OCI-LY7 (cell line): ENCODE measurements around the gene HELZ. TPM values are rescaled to one million over a fixed set of nuclear protein-coding genes. Genes with fewer than 3 reads are reported as not detected.

Source experiments
- BruUV-seq: library from RNA; stranded (reverse); fragments of 400-500 nt; replicated peaks from 2 replicates; lab custom pipeline; 2021; lab: Mats Ljungman, UMichigan
- CTCF ChIA-PET: fragments of 300-600 bp; sonication (Branson Sonifier 250); formaldehyde crosslinking; loops from one replicate; lab custom pipeline; 2022; ENCODE audit warnings: antibody characterized with exemption; ENCODE audit not compliant: unreplicated experiment; lab: Charles Lee
- POLR2A ChIA-PET: fragments of 300-600 bp; sonication (Branson Sonifier 250); formaldehyde crosslinking; loops from one replicate; lab custom pipeline; 2022; ENCODE audit warnings: antibody characterized with exemption; lab: Charles Lee
- DNase-seq: peaks from one replicate; pipeline ENCODE4 v3.0.0-alpha.2; 2015; ENCODE audit warnings: low spot score
- H2AFZ ChIP-seq: fragments of 200-600 bp; sonication (generic), shearing (Covaris generic); 2 replicates; pipeline ENCODE4 v1.6.1; 2014; ENCODE audit warnings: mild to moderate bottlenecking, antibody characterized with exemption, low read length, moderate library complexity
- H3K27ac ChIP-seq: fragments of 200-600 bp; sonication (generic); 2 replicates; pipeline ENCODE4 v1.5.1; 2014; ENCODE audit warnings: mixed run types, low read depth, mild to moderate bottlenecking, moderate library complexity, low read length, inconsistent platforms; ENCODE audit not compliant: poor library complexity, severe bottlenecking
- H3K36me3 ChIP-seq: fragments of 200-600 bp; sonication (generic); 2 replicates; pipeline ENCODE4 v1.6.1; 2014; ENCODE audit warnings: mild to moderate bottlenecking, antibody characterized with exemption, low read length, moderate library complexity, mixed read lengths; ENCODE audit not compliant: insufficient read depth
- H3K4me1 ChIP-seq: fragments of 200-600 bp; sonication (generic); 2 replicates; pipeline ENCODE4 v1.5.1; 2014; ENCODE audit warnings: mild to moderate bottlenecking, low read length; ENCODE audit not compliant: insufficient read depth, poor library complexity, severe bottlenecking
- H3K4me2 ChIP-seq: fragments of 200-600 bp; sonication (generic); 2 replicates; pipeline ENCODE4 v1.6.1; 2014; ENCODE audit warnings: mild to moderate bottlenecking, low read length
- H3K4me3 ChIP-seq: fragments of 200-600 bp; sonication (generic); 2 replicates; pipeline ENCODE4 v1.5.1; 2014; ENCODE audit warnings: mild to moderate bottlenecking, low read depth, low read length; ENCODE audit not compliant: poor library complexity, severe bottlenecking
- H3K79me2 ChIP-seq: fragments of 200-600 bp; sonication (generic); 2 replicates; pipeline ENCODE4 v1.6.1; 2016; ENCODE audit warnings: low read depth, mild to moderate bottlenecking, low read length, moderate library complexity, mixed read lengths; ENCODE audit not compliant: insufficient read depth
- H3K9me2 ChIP-seq: fragments of 200-600 bp; sonication (generic); 2 replicates; pipeline ENCODE4 v1.6.1; 2016; ENCODE audit warnings: mild to moderate bottlenecking, low read length, mixed read lengths; ENCODE audit not compliant: insufficient read depth
- H3K9me3 ChIP-seq: fragments of 200-600 bp; sonication (generic); 2 replicates; pipeline ENCODE4 v1.6.1; 2014; ENCODE audit warnings: mild to moderate bottlenecking, mixed run types, low read length, mixed read lengths
- H4K20me1 ChIP-seq: fragments of 200-600 bp; sonication (generic); 2 replicates; pipeline ENCODE4 v1.6.1; 2014; ENCODE audit warnings: mild to moderate bottlenecking, antibody characterized with exemption, low read length, moderate library complexity, mixed read lengths; ENCODE audit not compliant: insufficient read depth
- CTCF ChIP-seq: fragments of 200-600 bp; sonication (generic); conservative IDR thresholded peaks from 2 replicates; pipeline ENCODE4 v1.5.1; 2014; ENCODE audit warnings: mild to moderate bottlenecking, antibody characterized with exemption, low read length, moderate library complexity, mixed read lengths
- EZH2phosphoT487 ChIP-seq: fragments of 200-600 bp; sonication (generic); IDR thresholded peaks from 2 replicates; pipeline ENCODE4 v1.6.1; 2018; ENCODE audit warnings: low read depth, borderline replicate concordance, mild to moderate bottlenecking, mixed run types, antibody characterized with exemption, low read length, moderate library complexity, mixed read lengths
- intact Hi-C: fragments of 100-400 bp; cut with micrococcal nuclease; formaldehyde crosslinking; loops from one replicate; pipeline ENCODE4 v1.10.0; 2022; ENCODE audit not compliant: unreplicated experiment
- total RNA-seq, 2 experiments: library from RNA; depleted of rRNA in 1 of 2; stranded (reverse); fragments of >200 nt in 1 of 2; shearing (Covaris generic) in 1 of 2; gene quantifications; 2 replicates each; pipeline ENCODE4 v1.2.3, GENCODE V29; 2014 to 2022

The HELZ gene
- total RNA-seq, 2 experiments from 2014 or later = 33.9 to 58.9 TPM

GRCh38 chr17:67139784-67140665, 105.0 kb downstream of the HELZ start:
- Histone ChIP-seq H3K4me1 (no peaks in the 10 kb centered on the region), H2AFZ (no peak overlapping the region), H3K36me3 (peaks cover 68% of the 10 kb centered on the region), H4K20me1 (no peaks in the 10 kb centered on the region), H3K4me2 (no peak overlapping the region), H3K27ac (no peak overlapping the region), H3K4me3 (no peak overlapping the region), H3K9me2 (no peaks in the 10 kb centered on the region), H3K9me3 (no peaks in the 10 kb centered on the region), H3K79me2 (no peaks in the 10 kb centered on the region)
- TF ChIP-seq EZH2phosphoT487 = no peak
- no peak for TF ChIP-seq CTCF
- no peak for DNase-seq
- POLR2A ChIA-PET = no interaction called here
- CTCF ChIA-PET = interaction anchor here (0.6 kb wide), 1 partner anchor 8 kb away, joined by 3 read pairs; no protein-coding TSS in a partner anchor
- intact Hi-C loops = no loop called here
- no TSS peak for BruUV-seq

- Histone ChIP-seq H3K36me3 (peaks cover 62% of the 10 kb centered on the region), H3K79me2 (no peaks in the 10 kb centered on the region), H3K4me2 (no peak overlapping the region), H3K4me1 (no peaks in the 10 kb centered on the region), H2AFZ (no peak overlapping the region), H3K9me3 (no peaks in the 10 kb centered on the region), H3K27ac (no peak overlapping the region), H3K4me3 (no peak overlapping the region), H4K20me1 (no peaks in the 10 kb centered on the region), H3K9me2 (no peaks in the 10 kb centered on the region)
- no TSS peak for BruUV-seq
- DNase-seq = no peak
- no peak for TF ChIP-seq CTCF
- intact Hi-C loops = no loop called here
- ChIA-PET CTCF (no interaction called here), POLR2A (no interaction called here)
These were observed 105.7 kb downstream of the HELZ start for GRCh38 chr17:67139289-67139688.

GRCh38 chr17:67138392-67138791, 106.6 kb downstream of the HELZ start:
- Histone ChIP-seq H3K79me2 (no peaks in the 10 kb centered on the region), H4K20me1 (no peaks in the 10 kb centered on the region), H3K4me2 (no peak overlapping the region), H3K36me3 (peaks cover 53% of the 10 kb centered on the region), H3K9me3 (no peaks in the 10 kb centered on the region), H3K27ac (no peak overlapping the region), H3K9me2 (no peaks in the 10 kb centered on the region), H3K4me3 (no peak overlapping the region), H3K4me1 (no peaks in the 10 kb centered on the region), H2AFZ (no peak overlapping the region)
- ChIA-PET CTCF (no interaction called here), POLR2A (no interaction called here)
- no peak for DNase-seq
- no TSS peak for BruUV-seq
- no peak for TF ChIP-seq EZH2phosphoT487
- no peak for TF ChIP-seq CTCF
- intact Hi-C loops = no loop called here
